CD4-positive, alpha-beta T cell treated with Interleukin-10 for 1 hour (primary cell): ENCODE measurements around the gene GDF7.
"Not testable (repeated sequence)": the region's sequence is repeated elsewhere in the genome, so short reads cannot be mapped to it uniquely, and the experiment has no call there.

ENCODE experiments used
- DNase-seq: peaks from one replicate; pipeline ENCODE4 v3.0.0-alpha.2; 2020

Gene GDF7

GRCh38 chr2:20707601-20708000 lies 40.7 kb downstream of the GDF7 start:
- no peak for DNase-seq

- not testable (repeated sequence) for DNase-seq
Measured at GRCh38 chr2:20711641-20712040, 44.7 kb downstream of the GDF7 start.

- DNase-seq, result not testable (repeated sequence)
Measured at GRCh38 chr2:20713585-20713984, 46.6 kb downstream of the GDF7 start.

GRCh38 chr2:20714412-20714811 lies 47.5 kb downstream of the GDF7 start:
- DNase-seq, result not testable (repeated sequence)

GRCh38 chr2:20716164-20716563 lies 49.2 kb downstream of the GDF7 start:
- DNase-seq, result not testable (repeated sequence)

- DNase-seq, result no peak
Measured at GRCh38 chr2:20717641-20718040, 50.7 kb downstream of the GDF7 start.

- DNase-seq, result no peak
Measured at GRCh38 chr2:20722592-20723240, 55.8 kb downstream of the GDF7 start.

- DNase-seq, result no peak
Measured at GRCh38 chr2:20723543-20723942, 56.6 kb downstream of the GDF7 start.

- DNase-seq, result no peak
Measured at GRCh38 chr2:20724500-20725053, 57.6 kb downstream of the GDF7 start.

- no peak for DNase-seq
Measured at GRCh38 chr2:20725782-20726181, 58.8 kb downstream of the GDF7 start.

- no peak for DNase-seq
Measured at GRCh38 chr2:20726913-20727312, 60.0 kb downstream of the GDF7 start.

- no peak for DNase-seq
Measured at GRCh38 chr2:20728114-20728758, 61.3 kb downstream of the GDF7 start.
